ENCODE data around the gene CYTH4. TPM values are rescaled to one million over a fixed set of nuclear protein-coding genes. Genes with fewer than 3 reads are reported as not detected.

CYTH4 gene
- total and polyA plus RNA-seq, 2 of the 8 experiments (the other 6 are each of a cell fraction or from before 2014, with no cell fraction given), result 0.09 TPM; not detected in 1

- H3K56ac ChIP-seq (replicated peaks; ENCODE audit: insufficient read length, low read depth, low read length), result no peak overlapping the region
- 77% methylated on average over 4 of the region's 11 CpGs; no CpG with 5 or more reads in 1 of the 2 experiments for WGBS, 2 experiments (ENCODE audit: extremely low coverage in 1 of 2, insufficient coverage in 1 of 2, insufficient read length in 1 of 2, insufficient replicate concordance in 2 of 2, low coverage in 1 of 2, low lambda C conversion rate in 2 of 2, missing lambda C conversion rate in 1 of 2)
- H4K5ac ChIP-seq (ENCODE audit: insufficient read length, low read depth, low read length), result no peak overlapping the region
- H3K14ac ChIP-seq (ENCODE audit: insufficient read length), result no peak overlapping the region
- no peak overlapping the region for H3K4ac ChIP-seq (replicated peaks; ENCODE audit: insufficient read length, low read depth, low read length)
- no peak overlapping the region for H2BK20ac ChIP-seq (ENCODE audit: low read length)
- H3K79me2 ChIP-seq (ENCODE audit: control insufficient read depth in 1 of 2, insufficient read depth in 2 of 2, low read length in 2 of 2), result no peaks in the 10 kb centered on the region
- H3K9ac ChIP-seq (replicated peaks in 1 of 4; ENCODE audit: extremely low read depth in 1 of 4, low read depth in 3 of 4, low read length in 3 of 4), result no peak overlapping the region
- H3K23ac ChIP-seq (ENCODE audit: insufficient read length), result no peak overlapping the region
- FAIRE-seq, result no peak
- no peak overlapping the region for H3K27ac ChIP-seq (ENCODE audit: low read depth, low read length)
- no peaks in the 10 kb centered on the region; the same call in 1 of the 2 replicates for H3K79me1 ChIP-seq (ENCODE audit: low read depth, low read length)
- no peak overlapping the region for H3K4me3 ChIP-seq (ENCODE audit: extremely low read depth in 1 of 4, insufficient read depth in 2 of 4, low read depth in 3 of 4, low read length in 4 of 4)
- no peaks in the 10 kb centered on the region for H4K20me1 ChIP-seq (replicated peaks in 1 of 2; ENCODE audit: control insufficient read depth in 1 of 2, insufficient read depth in 2 of 2, low read length in 2 of 2)
- H2BK120ac ChIP-seq (replicated peaks; ENCODE audit: low read depth, low read length), result no peak overlapping the region
- peak overlapping the region; percentile 33; the same call in 1 of the 2 replicates for H2BK12ac ChIP-seq (ENCODE audit: low read depth, low read length)
- CTCF ChIA-PET (ENCODE audit: partially characterized antibody), result interaction anchor here (0.8 to 2.2 kb wide), 3 partner anchors 11 to 142 kb away, joined by 3 to 7 read pairs (median 4); no protein-coding TSS in a partner anchor
- H2AFZ ChIP-seq (ENCODE audit: low read length), result no peak overlapping the region
- no peak overlapping the region for H2AK5ac ChIP-seq (ENCODE audit: low read depth, low read length)
- H2BK15ac ChIP-seq (ENCODE audit: low read length), result no peak overlapping the region
- no peak overlapping the region for H4K8ac ChIP-seq (ENCODE audit: extremely low read depth, insufficient read depth, low read length)
- H3K18ac ChIP-seq (ENCODE audit: extremely low read depth, low read length), result no peak overlapping the region
- H3K4me2 ChIP-seq (ENCODE audit: insufficient read depth in 1 of 2, low read depth in 2 of 2, low read length in 2 of 2), result no peak overlapping the region
- no peaks in the 10 kb centered on the region; the same call in 1 of the 2 replicates for H3K23me2 ChIP-seq (ENCODE audit: low read depth, low read length)
- peaks cover 0 to 3% (median 0%) of the 10 kb centered on the region in 4 experiments; a peak in 2 of 7 replicates for H3K27me3 ChIP-seq (replicated peaks in 1 of 4; ENCODE audit: control insufficient read depth in 3 of 4, extremely low read depth in 1 of 4, insufficient read depth in 3 of 4, low read length in 3 of 4)
- POLR2A ChIA-PET (ENCODE audit: partially characterized antibody), result interaction anchor here (1.1 to 2.2 kb wide), 2 partner anchors 12 to 77 kb away, joined by 3 to 9 read pairs; no protein-coding TSS in a partner anchor
- H3K4me1 ChIP-seq (replicated peaks in 1 of 4; ENCODE audit: control insufficient read depth in 3 of 4, insufficient read depth in 4 of 4, low read length in 3 of 4), result peaks cover 0 to 18% (median 9%) of the 10 kb centered on the region in 4 experiments; a peak in 5 of 7 replicates
- peak overlapping the region; percentile 17 for H4K91ac ChIP-seq (replicated peaks; ENCODE audit: insufficient read length, low read length)
- H3K9me3 ChIP-seq (ENCODE audit: insufficient read depth in 2 of 2, low read depth in 1 of 2, low read length in 1 of 2), result no peaks in the 10 kb centered on the region
- no peak for DNase-seq (ENCODE audit: low read depth in 1 of 2, low spot score in 2 of 2)
- H3K36me3 ChIP-seq (ENCODE audit: control insufficient read depth in 2 of 4, insufficient read depth in 4 of 4, low read length in 3 of 4), result no peaks in the 10 kb centered on the region
- no peak overlapping the region for H2BK5ac ChIP-seq (ENCODE audit: low read depth, low read length)
- no peak for TF ChIP-seq JUND (IDR thresholded peaks at IDR 0.05; ENCODE audit: low read length)
- no peak for TF ChIP-seq CBX8 (IDR thresholded peaks at IDR 0.05; ENCODE audit: borderline replicate concordance, low read depth, low read length)
- TF ChIP-seq KDM4A (IDR thresholded peaks at IDR 0.05; ENCODE audit: low read depth, low read length, severe bottlenecking), result no peak
- no peak for TF ChIP-seq KDM5A (IDR thresholded peaks at IDR 0.05; ENCODE audit: low read length)
- no peak for TF ChIP-seq CTCF (IDR thresholded peaks at IDR 0.05; ENCODE audit: control extremely low read depth in 1 of 3, insufficient read depth in 1 of 3, low read depth in 1 of 3, low read length in 3 of 3)
- no peak for TF ChIP-seq POLR2AphosphoS5 (IDR thresholded peaks at IDR 0.05; ENCODE audit: low read depth, low read length)
- no peak for TF ChIP-seq EGR1 (IDR thresholded peaks at IDR 0.05; ENCODE audit: borderline replicate concordance, low read depth, low read length)
- no peak for TF ChIP-seq ASH2L (IDR thresholded peaks at IDR 0.05; ENCODE audit: low read length)
- no peak for TF ChIP-seq TBP (IDR thresholded peaks at IDR 0.05; ENCODE audit: low read depth, low read length)
- TF ChIP-seq SIX5 (IDR thresholded peaks at IDR 0.05; ENCODE audit: low read depth, low read length), result no peak
- no peak for TF ChIP-seq CTBP2 (IDR thresholded peaks at IDR 0.05; ENCODE audit: borderline replicate concordance, insufficient read depth, insufficient read length, low read length)
- no peak for TF ChIP-seq FOSL1 (IDR thresholded peaks at IDR 0.05; ENCODE audit: insufficient read depth, low read depth, low read length)
Measured at GRCh38 chr22:37343348-37343747, 61.0 kb downstream of the CYTH4 start.

Data from H1 (cell line).